ENCODE data around the gene TGM3.

The TGM3 gene

DNA sequence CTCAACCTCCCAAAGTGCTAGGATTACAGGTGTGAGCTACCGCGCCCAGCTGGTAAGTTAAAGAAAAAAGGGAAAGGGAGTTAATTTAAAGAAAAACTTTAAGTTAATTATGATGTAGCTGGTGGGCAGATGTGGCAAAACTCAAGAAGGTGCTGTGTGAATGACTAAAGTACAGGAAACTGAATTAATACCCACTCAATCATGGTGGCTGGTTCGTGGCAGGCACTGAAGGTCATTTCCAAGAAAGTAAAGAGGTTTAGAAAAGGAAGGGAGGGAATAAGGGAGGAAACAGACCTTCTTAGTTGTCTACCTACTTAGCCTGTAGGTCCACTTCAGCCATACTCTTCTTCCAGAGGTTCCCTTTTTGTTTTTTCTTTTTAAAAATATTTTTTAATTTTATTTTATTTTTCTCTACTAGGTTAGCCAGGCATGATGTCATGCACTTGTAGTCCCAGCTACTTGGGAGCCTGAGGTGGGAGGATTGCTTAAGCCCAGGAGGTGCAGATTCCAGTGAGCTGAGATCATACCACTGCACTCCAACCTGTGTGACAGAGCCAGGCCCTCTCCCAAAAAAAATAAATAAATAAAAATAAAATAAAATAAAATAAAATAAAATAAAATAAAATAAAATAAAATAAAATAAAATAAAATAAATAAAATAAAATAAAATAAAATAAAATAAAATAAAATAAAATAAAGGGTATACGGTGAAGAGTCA lies 11.9 kb upstream of the TGM3 start:
- DNase-seq, result no peak

DNA sequence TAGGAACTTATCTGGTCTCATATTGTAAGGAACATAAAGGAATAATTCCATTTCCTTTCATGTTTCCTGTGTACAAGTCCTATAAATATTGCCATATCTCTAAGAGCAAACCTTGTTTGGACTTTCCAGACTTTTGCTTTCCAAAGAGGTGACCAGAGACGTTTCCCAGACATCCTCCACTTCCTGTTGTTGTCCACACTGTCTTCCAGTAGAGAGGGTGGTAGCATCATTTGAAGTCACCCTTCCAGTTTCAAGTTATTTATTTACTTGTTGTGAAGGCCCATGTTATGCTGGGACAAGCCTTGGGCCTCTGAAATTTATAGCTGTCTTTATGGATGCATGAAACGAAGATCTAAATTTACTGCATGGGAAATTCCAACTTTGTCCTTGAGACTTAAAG lies 10.6 kb upstream of the TGM3 start:
- DNase-seq, result no peak

DNA sequence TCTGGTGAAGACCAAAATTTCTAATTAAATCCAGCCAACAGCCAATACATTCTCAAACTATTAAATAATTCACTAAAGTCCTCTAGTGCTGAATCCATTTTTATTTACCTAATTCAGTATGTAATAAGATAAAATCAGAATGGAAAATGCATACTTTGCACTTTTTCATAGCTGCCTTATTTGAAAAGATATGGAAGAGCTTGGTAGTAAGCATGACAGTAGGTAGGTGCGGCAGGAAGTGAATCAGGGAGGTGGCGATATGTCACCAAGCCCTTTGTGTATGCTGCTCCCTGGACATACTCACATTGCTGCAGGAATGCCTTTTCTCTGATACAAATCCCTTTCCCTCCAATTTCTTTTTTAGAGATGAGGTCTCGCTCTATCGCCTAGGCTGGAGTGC lies 10.2 kb upstream of the TGM3 start:
- no peak for DNase-seq

DNA sequence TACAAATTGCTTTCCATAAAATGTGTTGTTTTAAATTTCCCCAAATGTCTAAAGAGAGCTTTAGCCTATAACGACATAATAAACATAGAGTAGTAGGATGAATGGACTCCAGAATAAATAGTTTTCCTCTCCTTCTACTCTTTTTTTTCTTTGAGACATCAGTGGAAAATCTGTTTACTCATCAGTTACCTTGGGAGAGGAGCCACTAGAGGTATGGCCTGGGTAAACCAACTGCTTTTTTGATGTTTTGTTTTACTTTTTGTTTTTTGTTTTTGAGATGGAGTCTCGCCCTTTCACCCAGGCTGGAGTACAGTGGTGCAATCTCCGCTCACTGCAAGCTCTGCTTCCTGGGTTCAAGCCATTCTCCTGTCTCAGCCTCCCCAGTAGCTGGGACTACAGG lies 8.3 kb upstream of the TGM3 start:
- DNase-seq, result no peak

DNA sequence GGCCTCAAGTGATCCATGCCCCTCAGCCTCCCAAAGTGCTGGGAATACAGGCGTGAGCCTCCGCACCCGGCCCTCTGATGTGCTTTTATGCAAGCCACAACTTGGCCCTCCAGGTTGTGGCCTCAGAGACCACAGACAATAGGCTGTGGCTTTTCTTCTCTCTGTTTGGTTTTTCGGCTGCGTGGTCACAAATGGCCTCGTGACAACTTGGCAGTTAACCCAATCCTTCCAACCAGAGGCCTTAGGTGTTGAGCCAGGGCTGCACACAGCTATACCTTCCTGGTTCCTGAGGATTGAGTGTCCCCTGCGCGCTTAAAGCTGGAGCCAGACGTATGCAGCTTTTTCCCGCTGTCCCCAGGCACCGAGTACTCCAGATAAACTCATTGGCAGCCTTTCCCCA lies 6.3 kb upstream of the TGM3 start:
- DNase-seq, result no peak

DNA sequence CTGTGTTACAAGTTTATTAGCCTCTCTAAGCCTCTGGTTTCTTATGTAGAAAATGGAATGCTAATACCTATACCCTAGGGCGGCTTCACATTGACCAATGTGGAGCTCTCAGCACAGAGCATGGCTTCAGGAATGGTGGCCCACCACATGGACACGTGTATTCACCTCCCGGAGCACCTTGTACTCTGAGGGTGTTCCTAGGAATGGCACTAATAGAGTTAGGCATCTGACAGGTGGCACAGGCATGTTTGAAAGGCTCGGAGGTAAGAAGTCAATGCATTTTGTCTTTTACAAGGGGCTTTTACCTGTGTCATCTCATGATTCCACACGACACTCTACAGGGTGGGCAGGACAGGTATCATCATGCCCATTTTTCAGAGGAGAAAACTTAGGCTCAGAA lies 5.3 kb upstream of the TGM3 start:
- no peak for DNase-seq

DNA sequence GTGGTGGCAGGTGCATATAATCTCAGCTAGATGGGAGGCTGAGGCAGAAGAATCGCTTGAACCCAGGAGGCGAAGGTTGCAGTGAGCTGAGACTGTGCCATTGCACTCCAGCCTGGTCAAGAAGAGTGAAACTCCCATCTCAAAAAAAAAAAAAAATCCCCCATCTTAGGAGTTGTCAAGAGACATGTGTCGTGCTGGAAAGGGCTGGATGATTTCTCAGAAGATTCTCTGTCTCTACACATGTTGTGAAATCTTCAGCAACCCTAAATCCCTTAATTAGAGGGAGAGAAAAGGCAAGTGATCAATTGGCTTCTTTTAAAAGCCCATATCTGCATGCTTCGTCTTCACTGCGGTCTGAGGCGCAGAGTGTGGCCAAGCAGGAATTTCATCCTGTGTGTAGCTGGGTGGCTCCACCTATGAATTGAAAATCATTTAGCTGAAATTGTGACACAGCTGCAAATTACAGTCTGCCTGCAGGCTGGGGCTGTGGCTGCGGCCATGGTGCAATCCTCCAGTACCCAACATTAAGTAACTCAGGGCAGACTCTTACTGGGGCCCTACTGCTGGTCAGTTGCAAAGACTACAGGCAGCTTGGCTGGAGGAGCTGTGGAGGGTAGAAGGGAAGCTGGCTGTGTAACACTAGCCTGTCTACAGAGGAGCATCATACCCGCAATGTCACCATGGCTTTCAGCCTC lies 3.2 kb upstream of the TGM3 start:
- DNase-seq, result no peak

DNA sequence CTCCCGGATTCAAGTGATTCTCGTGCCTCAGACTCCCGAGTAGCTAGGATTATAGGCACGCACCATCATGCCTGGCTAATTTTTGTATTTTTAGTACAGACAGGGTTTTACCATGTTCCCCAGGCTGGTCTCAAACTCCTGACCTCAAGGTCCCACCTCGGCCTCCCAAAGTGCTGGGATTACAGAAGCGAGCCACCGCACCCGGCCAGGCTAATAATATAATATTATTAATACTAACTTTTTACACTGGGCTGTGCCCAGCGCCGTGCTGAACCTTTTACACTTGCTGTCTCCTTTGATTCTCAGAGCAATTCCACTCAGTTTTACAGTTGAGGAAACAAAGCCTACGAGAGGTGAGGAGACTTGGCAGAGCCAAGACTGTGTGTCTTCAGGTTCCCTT lies 2.3 kb upstream of the TGM3 start:
- no peak for DNase-seq

DNA sequence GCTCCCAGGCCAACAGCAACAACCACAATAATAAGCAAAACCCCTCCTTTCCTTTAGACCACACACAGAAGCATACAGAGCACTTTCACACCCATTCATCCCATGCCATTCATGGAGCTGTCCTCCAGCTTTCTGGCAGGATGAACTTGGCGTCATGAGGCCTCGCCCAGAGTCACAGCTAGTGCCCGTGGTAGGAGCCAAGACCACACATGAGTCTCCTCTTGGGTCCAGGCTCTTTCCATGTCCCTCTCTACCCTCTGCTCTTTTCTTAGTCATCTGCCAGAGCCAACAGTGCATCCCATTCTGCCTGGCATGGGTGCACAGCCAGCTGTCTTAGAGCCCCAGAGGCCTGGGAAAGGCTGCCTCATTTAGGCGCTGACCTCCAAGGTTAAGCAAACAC lies 1.8 kb upstream of the TGM3 start:
- DNase-seq, result no peak

DNA sequence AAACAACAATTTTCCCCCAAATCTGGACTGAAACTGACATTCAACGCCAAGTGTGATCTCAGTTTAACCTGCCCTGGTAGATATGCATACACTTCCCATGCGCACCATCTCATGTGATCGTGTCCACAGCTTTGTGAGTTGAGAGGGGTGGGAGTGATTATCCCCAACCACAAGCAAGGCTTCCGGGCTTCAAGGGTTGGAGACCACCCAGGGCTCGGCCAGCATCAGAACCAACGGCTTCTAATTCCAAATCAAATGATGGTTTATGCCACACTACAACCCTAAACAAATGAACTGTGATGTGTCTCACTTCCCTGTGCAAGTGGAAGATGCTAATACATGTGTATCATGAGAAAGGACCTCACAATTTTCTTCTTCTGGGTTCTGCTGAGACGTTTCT lies 515 bp upstream of the TGM3 start:
- no peak for DNase-seq

DNA sequence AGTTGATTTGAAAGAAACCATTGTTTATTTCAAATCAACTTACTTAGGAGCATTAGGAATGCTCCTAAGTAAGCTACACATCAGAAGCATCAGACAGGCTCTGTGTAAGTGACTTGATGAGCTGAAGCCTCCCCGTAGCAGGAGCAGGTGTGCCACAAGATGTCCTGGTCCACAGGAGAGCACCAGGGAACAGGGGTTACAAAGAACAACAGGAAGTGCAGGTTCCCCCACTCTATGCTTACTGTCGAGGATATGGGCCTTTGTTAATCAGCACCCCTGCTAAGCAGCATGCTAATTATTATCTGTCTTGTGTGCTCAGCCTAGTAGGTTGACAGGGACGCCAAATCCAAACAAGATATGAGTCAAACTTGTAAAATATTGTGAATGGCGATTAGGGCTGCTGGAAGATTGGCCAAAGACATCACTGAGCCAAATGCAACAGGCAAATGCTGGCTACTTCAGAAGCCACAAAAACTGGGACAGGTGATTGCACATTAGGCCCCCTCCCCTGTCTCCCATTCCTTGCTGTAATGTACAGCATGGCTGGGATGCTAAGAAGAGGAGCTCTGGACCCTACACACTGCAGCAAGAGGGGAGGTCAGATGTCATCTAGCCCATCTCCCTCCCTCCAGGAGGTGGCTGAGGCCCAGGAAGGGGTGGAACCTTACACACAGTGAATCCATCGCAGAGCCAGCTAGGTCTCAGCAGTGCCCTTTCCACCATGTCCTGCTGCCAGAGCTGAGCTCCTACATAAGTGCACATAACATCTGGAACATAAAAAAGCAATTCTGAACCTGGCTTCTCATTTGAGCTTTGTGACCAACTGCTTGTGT lies 939 bp downstream of the TGM3 start:
- no peak for DNase-seq

DNA sequence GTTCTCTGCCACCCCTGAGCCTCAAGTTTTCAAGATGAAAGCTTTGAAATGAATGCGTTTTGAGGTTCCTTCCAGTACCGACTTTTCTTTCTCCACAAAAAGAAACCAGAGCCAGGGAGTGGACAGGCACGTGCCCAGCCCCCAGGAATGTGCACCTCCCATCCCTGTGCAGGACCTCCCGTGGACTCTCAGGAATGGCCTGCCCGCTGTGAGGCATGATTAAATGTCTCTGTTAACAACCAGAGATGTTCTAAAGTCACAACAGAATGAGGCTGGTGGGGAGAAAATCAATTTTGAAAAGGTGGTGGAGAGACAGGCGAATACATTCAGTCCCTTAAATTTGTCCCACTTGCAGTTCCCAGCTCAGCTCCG lies 1.5 kb downstream of the TGM3 start:
- DNase-seq, result no peak

DNA sequence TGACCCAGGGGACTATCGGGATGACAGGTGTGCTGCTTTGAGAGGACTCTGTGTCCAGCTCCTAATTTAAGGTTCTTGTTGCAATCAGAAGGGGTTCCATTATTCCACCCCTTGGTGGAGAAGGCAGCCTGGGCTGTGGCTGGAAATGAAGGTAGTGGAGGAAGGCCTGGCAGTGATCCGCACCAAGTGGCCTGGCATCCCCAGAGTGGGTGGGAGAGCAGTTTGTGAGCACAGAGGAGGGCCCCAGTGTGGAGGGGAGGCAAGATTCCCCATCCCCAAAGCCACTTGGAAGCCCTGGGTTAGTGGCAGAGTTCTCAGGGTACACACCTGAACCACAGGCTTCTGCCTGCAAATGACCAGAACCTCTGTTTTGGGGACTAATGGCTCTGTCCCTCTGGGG lies 2.3 kb downstream of the TGM3 start:
- no peak for DNase-seq

DNA sequence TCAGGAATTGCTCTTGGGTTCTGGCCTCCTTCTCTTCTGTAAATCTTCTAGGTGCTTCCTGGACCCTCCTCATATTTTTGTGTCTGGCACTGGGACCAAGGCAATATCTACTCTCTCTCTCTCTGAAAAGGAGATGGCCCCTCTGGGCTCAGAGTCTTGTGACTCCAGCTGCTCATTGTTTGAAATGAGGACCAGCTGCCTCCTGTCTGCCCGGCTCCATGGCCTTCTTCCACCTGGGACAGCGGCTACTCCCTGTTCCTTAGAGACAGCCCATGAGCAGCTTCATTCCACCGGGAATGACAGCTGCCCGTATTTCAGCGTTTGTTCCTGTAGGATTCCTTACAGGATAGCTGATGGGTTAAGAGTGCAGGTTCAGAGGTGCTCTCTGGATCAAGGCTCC lies 2.9 kb downstream of the TGM3 start:
- DNase-seq, result no peak

DNA sequence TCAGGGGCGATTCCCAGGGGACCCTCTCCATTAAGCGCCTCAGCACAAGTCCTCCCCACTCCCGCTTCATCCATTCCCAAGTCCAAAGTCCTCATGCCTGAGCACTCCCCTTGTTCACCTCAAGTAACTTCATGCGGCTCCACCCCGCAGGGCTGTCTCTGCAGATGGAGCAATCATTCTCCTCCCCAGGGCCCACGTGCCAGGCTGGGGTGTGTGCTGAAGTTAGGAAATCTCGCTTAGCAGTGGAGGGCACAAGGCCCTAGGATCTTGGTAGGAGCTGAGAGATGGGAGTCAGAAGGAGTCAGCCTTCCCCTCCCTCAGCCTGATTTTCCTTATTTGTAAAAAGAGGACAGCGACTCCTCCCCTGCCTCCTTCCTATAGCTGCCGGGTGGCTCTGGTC lies 3.5 kb downstream of the TGM3 start:
- no peak for DNase-seq

DNA sequence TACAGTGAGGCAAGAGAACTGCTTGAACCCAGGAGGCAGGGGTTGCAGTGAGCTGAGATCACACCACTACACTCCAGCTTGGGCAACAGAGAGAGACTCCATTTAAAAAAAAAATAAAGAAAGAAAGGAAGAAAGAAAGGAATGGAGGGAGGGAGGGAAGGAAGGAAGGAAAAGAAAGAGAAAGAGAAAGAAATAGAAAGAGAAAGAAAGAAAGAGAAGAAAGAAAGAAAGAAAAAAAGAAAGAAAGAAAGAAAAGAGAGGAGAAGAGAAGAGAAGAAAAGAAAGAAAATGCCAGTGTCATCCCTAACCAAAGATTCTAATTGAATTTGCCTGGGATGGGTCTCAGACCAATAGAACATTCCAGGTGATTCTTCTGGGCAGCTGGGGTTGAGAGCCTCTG lies 4.2 kb downstream of the TGM3 start:
- no peak for DNase-seq

DNA sequence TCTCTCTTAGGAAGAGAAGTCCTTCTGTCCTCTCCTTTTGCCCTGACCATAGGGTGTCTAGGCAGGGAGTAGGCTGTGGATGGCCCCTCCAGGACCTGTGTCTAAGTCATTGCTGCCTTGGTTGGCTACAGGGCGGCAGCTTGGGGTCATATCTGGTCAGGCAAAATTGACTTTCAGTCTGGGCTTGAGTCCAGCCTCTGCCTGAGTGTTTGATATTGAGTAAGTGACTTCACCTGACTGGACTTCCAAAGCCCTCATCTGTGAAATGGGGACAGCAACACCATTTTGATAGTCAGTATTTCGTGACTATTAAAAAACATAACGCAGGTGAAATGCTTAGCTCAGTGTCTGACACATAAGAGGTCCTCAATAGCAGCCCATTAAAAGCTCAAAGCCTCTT lies 4.6 kb downstream of the TGM3 start:
- DNase-seq, result no peak

DNA sequence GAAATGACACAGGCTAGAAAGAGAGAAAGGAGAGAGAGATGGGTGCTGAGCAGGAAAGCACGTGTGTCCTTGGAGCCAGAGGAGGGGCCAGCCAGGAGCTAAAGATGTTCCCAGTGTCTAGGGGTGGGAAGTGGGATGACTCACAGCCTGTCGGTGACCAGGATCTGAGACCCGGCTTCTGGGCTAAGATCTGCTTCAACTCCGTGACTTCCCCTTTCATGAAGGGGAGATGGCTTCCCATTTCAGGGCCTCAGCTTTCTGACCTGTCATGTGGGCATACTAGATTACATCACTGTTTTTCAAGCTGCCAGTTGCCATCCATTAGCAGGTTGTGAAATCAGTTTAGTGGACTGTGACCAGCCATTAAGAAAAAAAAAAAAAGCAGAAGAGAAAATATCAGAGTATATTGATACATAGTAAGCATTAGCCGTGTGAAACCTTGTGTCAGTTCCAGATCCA lies 5.4 kb downstream of the TGM3 start:
- no peak for DNase-seq

DNA sequence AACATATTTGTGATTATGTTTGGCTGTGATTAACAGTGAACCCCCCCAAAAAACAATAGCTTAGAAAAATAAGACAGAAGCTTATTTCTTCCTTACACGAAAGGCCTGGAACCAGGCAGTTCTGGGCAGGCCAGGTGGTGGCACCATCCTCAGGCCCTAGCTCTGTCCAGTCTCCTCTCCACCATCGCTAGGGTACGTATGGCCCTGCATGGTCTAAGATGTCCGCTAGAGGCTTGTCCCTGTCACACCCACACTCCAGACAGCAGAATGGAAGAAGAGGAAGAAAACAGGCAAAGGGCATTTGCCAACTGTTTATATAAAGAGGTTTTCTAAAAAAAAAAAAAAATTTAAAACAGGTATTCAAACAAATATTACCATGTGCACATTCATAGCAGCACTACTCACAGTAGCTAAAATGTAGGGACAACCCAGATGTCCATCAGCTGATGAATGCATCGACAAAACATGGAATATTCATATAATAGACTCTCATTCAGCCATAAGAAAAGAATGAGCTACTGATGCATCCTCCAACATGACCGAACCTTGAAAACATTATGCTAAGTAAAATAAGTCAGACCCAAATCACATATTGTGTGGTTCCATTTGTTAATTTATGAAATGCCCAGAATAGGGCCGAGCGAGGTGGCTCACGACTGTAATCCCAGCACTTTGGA lies 6.7 kb downstream of the TGM3 start:
- DNase-seq, result no peak

DNA sequence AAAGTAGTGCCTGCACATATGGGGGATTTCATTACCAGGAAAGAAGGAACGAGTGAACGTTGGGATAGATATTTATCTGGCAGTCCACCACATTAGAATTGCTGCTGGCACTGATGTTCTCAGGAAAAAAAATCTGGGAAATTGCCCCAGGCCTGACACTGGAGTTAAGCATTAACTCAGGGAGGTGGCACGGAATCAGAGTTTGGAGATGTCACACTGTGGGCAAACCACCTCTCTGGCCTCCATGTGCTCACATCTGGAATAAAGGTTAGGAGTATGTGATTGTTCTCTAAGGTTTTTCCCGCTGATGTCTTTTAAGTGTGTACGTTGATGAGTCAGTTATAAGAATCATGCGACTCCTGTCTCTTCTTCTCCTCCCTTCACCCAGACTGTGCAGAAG lies 7.9 kb downstream of the TGM3 start:
- DNase-seq, result no peak

DNA sequence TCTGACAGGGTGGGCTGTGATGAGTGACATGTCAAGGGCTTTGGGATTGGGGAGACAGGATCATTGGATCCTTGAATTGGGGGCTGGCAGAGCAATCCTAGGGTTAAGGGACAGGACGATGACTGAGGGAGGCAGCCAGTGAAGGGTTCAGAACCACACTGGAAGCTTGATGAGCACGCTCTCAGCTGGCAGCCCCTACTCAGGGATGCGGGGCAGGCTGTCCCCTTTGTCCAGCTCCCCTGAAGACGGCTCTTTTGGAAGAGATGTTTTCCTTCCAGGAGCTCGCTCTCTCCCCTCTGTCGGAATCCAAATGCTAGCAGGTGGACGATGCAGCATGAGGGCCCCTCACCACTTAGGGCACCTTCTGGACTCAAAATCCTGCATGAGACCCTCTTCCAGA lies 8.4 kb downstream of the TGM3 start:
- DNase-seq, result no peak

DNA sequence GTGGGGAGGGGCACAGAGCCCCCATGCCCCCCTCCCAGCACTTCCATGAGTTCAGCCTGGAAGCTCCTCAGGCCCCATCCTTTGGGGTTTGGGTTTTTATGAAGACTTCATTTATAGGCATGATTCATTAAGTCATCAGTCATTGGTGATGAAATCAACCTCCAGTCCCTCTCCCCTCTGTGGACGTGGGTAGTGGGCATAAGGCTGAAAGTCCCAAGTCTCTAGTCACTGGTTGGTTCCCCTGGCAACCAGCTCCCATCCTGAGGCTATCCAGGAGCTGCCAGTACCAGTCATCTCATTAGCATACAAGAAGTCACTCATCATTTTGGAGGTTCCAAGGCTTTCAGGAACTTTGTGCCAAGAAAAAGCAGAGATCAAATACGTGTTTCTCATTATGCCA lies 9.2 kb downstream of the TGM3 start:
- no peak for DNase-seq

DNA sequence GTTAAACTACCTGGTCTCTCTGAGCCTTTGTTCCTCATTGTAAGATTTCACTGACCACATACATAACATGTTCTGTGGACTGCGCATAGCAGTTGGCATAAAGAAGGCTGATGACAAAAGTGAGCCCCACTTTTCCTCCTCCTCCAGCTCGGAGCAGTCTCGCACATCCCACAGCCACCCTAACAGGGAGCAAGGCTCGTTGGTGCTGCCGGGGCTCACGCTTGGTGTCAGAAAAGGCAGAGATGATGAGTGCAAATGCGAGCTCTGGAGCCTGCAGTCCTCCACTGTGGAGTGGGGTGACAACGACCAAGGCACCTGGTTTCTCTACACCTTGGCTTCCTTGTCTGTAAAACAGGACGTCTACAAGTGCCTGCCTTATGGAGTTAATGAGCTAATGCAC lies 9.7 kb downstream of the TGM3 start:
- DNase-seq, result no peak

Measured in right kidney (tissue), 1 donor.